Mucosa of descending colon (tissue), 3 donors: ENCODE data around the gene NTM. TPM values are rescaled to one million over a fixed set of nuclear protein-coding genes. Genes with fewer than 3 reads are reported as not detected.

Experiments
- ATAC-seq: fragments of 200-7000 bp; cut with Tn5 transposase; one replicate; pipeline ENCODE4 v1.9.1; 2020; ENCODE audit warnings: mild to moderate bottlenecking, moderate library complexity
- DNase-seq, 3 donors: peaks; one replicate each; pipeline ENCODE4 v3.0.0-alpha.2; 2020
- H3K36me3 ChIP-seq: fragments of 200-600 bp; one replicate; pipeline ENCODE4 v1.8.0; 2021; ENCODE audit warnings: low read depth, mild to moderate bottlenecking
- H3K4me1 ChIP-seq: fragments of 200-600 bp; one replicate; pipeline ENCODE4 v1.8.0; 2021; ENCODE audit warnings: low read depth, mild to moderate bottlenecking
- H3K4me3 ChIP-seq: fragments of 200-600 bp; one replicate; pipeline ENCODE4 v1.8.0; 2021; ENCODE audit warnings: mild to moderate bottlenecking
- H3K9me3 ChIP-seq: fragments of 200-600 bp; one replicate; pipeline ENCODE4 v1.8.0; 2021; ENCODE audit warnings: mild to moderate bottlenecking
- intact Hi-C, 2 donors: fragments of 100-400 bp; cut with DNase I in 1 of 2; cut with micrococcal nuclease in 1 of 2; formaldehyde crosslinking; loops; one replicate each; pipeline versions ENCODE4 v1.11.0 to v1.11.1; 2022; cut with DNase I, micrococcal nuclease
- total RNA-seq, 3 donors: library from RNA; stranded (reverse); fragmentation: NEBNext Ultra II Directional in 2 of 3; extraction: Animal tissue kit (Norgen Biotek cat#: 25700) in 2 of 3; gene quantifications; one replicate each; pipeline versions ENCODE4 v1.2.1 to v1.2.4, GENCODE V29; 2021 to 2023
- TF ChIP-seq, protein P1 (sequence below): fragments of 200-600 bp; IDR thresholded peaks from one replicate; pipeline ENCODE4 v1.8.0; 2022; ENCODE audit warnings: antibody characterized with exemption, mild to moderate bottlenecking
- donor health status: DM: no; HTN: no; CAD: no; lungs with moderate emphysema.
- donor health status: DM: no; HTN: no; CAD: no.
- donor health status: DM: no; HTN: yes; CAD: no.

Gene NTM
- total RNA-seq, 3 donors from 2014 or later, result 0.64 to 7.7 (median 1.2) TPM

DNA sequence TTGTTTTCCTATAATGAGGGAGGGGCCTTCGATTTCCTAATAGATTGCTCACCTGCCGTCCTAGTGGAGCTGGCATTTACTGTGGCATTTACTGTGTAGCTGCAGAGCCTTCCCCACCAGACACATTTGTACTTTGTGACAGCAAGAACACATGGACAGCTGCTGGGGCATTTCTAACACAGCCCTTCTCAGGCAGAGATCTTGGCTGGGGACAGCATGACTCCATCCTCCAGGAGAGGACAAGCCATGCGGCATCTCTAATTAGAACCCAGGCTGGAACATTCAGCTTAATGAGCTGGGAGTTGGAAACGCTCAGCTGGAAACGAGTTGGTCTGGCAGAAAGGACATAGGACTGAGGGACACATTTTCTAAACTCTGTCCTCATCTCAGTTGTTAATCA is 887.5 kb downstream of the NTM start:
- TF ChIP-seq, protein P1, sequence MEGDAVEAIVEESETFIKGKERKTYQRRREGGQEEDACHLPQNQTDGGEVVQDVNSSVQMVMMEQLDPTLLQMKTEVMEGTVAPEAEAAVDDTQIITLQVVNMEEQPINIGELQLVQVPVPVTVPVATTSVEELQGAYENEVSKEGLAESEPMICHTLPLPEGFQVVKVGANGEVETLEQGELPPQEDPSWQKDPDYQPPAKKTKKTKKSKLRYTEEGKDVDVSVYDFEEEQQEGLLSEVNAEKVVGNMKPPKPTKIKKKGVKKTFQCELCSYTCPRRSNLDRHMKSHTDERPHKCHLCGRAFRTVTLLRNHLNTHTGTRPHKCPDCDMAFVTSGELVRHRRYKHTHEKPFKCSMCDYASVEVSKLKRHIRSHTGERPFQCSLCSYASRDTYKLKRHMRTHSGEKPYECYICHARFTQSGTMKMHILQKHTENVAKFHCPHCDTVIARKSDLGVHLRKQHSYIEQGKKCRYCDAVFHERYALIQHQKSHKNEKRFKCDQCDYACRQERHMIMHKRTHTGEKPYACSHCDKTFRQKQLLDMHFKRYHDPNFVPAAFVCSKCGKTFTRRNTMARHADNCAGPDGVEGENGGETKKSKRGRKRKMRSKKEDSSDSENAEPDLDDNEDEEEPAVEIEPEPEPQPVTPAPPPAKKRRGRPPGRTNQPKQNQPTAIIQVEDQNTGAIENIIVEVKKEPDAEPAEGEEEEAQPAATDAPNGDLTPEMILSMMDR, result no peak
- ATAC-seq, result no peak
- no peaks in the 10 kb centered on the region for H3K36me3 ChIP-seq
- H3K9me3 ChIP-seq, result peaks cover 4% of the 10 kb centered on the region
- no peaks in the 10 kb centered on the region for H3K4me1 ChIP-seq
- no peak for DNase-seq
- no peak overlapping the region for H3K4me3 ChIP-seq
- intact Hi-C loops, result no loop called here

DNA sequence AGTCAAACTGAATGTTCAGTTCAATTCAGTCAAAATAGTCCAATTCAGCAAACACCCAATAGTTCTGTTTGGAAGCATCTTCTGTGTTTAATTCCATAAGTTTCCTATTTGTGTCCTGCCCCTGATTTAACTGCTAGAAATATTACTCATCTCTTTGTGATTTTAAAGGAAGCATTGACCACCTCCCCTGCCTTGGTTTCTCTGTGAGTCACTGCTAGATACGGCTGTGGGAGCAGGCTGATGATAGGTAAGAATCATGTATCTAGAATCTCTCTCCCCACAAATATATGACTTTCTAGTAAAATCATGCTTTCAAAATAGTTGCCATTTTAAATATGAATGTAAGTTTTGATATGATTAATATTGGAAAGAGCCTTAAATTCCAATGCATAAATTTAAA is 888.5 kb downstream of the NTM start:
- peaks cover 4% of the 10 kb centered on the region for H3K9me3 ChIP-seq
- no peak overlapping the region for H3K4me3 ChIP-seq
- TF ChIP-seq, protein P1, result no peak
- intact Hi-C loops, result no loop called here
- no peaks in the 10 kb centered on the region for H3K36me3 ChIP-seq
- ATAC-seq (no peak), DNase-seq (no peak)
- no peaks in the 10 kb centered on the region for H3K4me1 ChIP-seq

DNA sequence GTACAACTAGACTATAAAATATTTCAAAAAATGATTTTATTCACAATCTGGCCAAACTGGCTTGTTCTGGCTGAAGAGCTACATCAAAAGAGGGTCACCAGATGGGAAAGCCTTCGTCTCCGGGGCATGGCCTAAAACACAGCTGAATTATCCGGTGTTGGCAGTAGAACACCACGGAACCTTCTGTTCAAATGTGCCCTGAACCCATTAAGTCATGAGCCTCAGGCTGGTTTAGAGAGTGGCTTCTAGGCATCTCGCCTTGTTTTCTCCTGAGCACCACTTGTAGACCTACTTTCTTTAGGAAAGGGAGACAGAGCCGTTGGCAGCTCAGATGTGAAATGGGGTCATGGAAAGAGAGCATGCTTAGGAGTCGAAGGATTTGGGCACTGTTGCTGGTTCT is 890.2 kb downstream of the NTM start:
- no peak for ATAC-seq
- H3K36me3 ChIP-seq, result no peaks in the 10 kb centered on the region
- peaks cover 4% of the 10 kb centered on the region for H3K9me3 ChIP-seq
- H3K4me3 ChIP-seq, result no peak overlapping the region
- TF ChIP-seq, protein P1, result no peak
- no peaks in the 10 kb centered on the region for H3K4me1 ChIP-seq
- no peak for DNase-seq
- intact Hi-C loops, result no loop called here

DNA sequence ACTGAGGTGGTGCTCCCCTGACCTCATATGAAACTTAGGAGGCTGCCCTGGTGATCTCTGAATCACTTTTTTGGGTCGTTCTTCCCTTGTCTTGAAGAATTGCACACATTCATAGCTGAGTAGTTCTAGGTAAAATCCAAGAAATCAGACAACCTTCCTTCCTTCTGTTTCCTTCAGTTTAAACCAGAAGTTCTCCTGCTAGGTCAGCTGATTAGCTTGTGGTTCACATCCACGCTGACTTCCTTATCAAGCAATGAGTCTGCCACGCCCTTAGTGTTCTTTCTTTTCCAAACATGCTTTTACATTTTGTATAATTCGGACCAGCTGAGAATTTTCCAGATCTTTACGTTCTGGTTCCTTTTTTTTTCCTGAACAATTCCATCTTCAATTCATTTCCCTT is 892.8 kb downstream of the NTM start:
- TF ChIP-seq, protein P1, result no peak
- ATAC-seq (peak; percentile 27), DNase-seq (peak in 1 of 3 donors; percentile 17)
- intact Hi-C loops, result no loop called here
- H3K4me3 ChIP-seq, result no peak overlapping the region
- H3K4me1 ChIP-seq, result no peaks in the 10 kb centered on the region
- H3K36me3 ChIP-seq, result no peaks in the 10 kb centered on the region
- no peaks in the 10 kb centered on the region for H3K9me3 ChIP-seq

DNA sequence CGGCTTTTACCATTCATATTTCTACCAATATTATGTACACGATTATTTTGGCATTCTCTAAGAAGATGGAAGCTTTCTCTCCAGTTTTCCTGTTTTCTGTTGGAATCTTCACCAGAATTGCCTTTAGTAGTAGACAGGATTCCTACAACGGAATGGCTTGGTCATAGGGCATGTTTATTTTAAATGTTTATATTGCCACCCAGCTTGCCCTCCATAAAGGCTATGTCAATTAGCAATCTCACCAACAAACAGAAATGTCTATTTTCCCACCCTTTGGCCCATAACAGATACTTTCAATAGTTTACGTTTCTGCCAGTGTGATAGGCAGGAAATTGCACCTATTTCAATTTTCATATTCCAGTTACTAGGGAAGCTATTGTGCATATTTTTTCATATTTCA is 893.5 kb downstream of the NTM start:
- ATAC-seq (no peak), DNase-seq (no peak)
- Histone ChIP-seq H3K4me1 (no peaks in the 10 kb centered on the region), H3K4me3 (no peak overlapping the region), H3K36me3 (no peaks in the 10 kb centered on the region), H3K9me3 (no peaks in the 10 kb centered on the region)
- intact Hi-C loops, result no loop called here
- TF ChIP-seq, protein P1, result no peak

DNA sequence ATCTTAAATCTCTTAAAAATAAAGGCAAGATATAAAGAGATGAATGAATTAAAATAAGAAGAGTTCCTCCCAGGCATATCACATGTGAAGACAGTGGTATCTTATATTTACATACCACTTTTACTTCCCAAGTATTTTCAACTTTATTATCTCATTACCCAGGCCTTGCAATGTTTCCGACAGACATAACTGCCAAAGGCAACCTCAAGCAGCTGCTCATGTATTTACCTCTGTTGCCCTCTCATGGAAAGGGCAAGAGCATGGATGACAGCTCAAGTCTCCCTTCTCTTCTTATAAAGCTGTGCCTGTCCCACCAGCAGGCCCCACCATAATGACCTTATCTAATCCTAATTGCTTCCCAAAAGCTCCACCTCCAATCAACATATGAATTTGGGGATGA is 894.2 kb downstream of the NTM start:
- Histone ChIP-seq H3K36me3 (no peaks in the 10 kb centered on the region), H3K9me3 (no peaks in the 10 kb centered on the region), H3K4me1 (no peaks in the 10 kb centered on the region), H3K4me3 (no peak overlapping the region)
- DNase-seq (no peak), ATAC-seq (no peak)
- TF ChIP-seq, protein P1, result no peak
- intact Hi-C loops, result no loop called here
